PC-3 (cell line): ENCODE measurements around the gene BAZ1B. TPM values are rescaled to one million over a fixed set of nuclear protein-coding genes. Genes with fewer than 3 reads are reported as not detected.

Experiments
- ATAC-seq: fragments of 200-7000 bp; cut with Tn5 transposase; 2 replicates; pipeline ENCODE4 v1.9.1; 2020; ENCODE audit warnings: mild to moderate bottlenecking, moderate library complexity
- BruUV-seq: library from RNA; stranded (reverse); fragments of 400-500 nt; replicated peaks from 2 replicates; lab custom pipeline; 2021; lab: Mats Ljungman, UMichigan
- CTCF ChIA-PET: fragments of 300-600 bp; sonication (Branson Sonifier 250); formaldehyde crosslinking; loops from one replicate; lab custom pipeline; 2022; ENCODE audit warnings: antibody characterized with exemption; lab: Charles Lee
- POLR2A ChIA-PET: fragments of 300-600 bp; sonication (Branson Sonifier 250); formaldehyde crosslinking; loops from one replicate; lab custom pipeline; 2022; ENCODE audit warnings: antibody characterized with exemption; ENCODE audit not compliant: unreplicated experiment; lab: Charles Lee
- DNase-seq: peaks from one replicate; pipeline ENCODE4 v3.0.0-alpha.2; 2015
- H2AFZ ChIP-seq: fragments of 300-600 bp; sonication (generic); 2 replicates; pipeline ENCODE4 v1.6.0; 2016; ENCODE audit warnings: antibody characterized with exemption, low read length
- H3F3A ChIP-seq: fragments of 300-600 bp; sonication (generic); one replicate; pipeline ENCODE4 v1.6.0; 2017; ENCODE audit warnings: antibody characterized with exemption, low read length, control low read depth, mild to moderate bottlenecking; ENCODE audit not compliant: unreplicated experiment
- H3K27ac ChIP-seq: fragments of 300-600 bp; sonication (generic); 2 replicates; pipeline ENCODE4 v1.5.1; 2016; ENCODE audit warnings: mild to moderate bottlenecking, low read length
- H3K27me3 ChIP-seq: fragments of 300-600 bp; sonication (generic); 2 replicates; pipeline ENCODE4 v1.6.1; 2016; ENCODE audit warnings: low read length, mixed read lengths
- H3K36me3 ChIP-seq: fragments of 300-600 bp; sonication (generic); 2 replicates; pipeline ENCODE4 v1.6.1; 2016; ENCODE audit warnings: low read depth, mixed run types, low read length, mixed read lengths
- H3K4me1 ChIP-seq: fragments of 300-600 bp; sonication (generic); 2 replicates; pipeline ENCODE4 v1.5.1; 2016; ENCODE audit warnings: low read length; ENCODE audit not compliant: insufficient read depth
- H3K4me2 ChIP-seq: fragments of 300-600 bp; sonication (generic); 2 replicates; pipeline ENCODE4 v1.6.0; 2016; ENCODE audit warnings: low read length
- H3K4me3 ChIP-seq: fragments of 300-600 bp; sonication (generic); 2 replicates; pipeline ENCODE4 v1.5.1; 2016; ENCODE audit warnings: mild to moderate bottlenecking, low read length, mixed read lengths
- H3K79me2 ChIP-seq: fragments of 300-600 bp; sonication (generic); 2 replicates; pipeline ENCODE4 v1.6.1; 2017; ENCODE audit warnings: low read length, mixed read lengths
- H3K9ac ChIP-seq: fragments of 300-600 bp; sonication (generic); 2 replicates; pipeline ENCODE4 v1.6.0; 2016; ENCODE audit warnings: mild to moderate bottlenecking, low read length
- H3K9me2 ChIP-seq: fragments of 300-600 bp; sonication (generic); replicated peaks from 2 replicates; pipeline ENCODE4 v1.6.1; 2016; ENCODE audit warnings: mixed run types, low read length, mixed read lengths
- H3K9me3 ChIP-seq: fragments of 300-600 bp; sonication (generic); 2 replicates; pipeline ENCODE4 v1.6.1; 2016; ENCODE audit warnings: low read length, mixed read lengths
- H4K20me1 ChIP-seq: fragments of 300-600 bp; sonication (generic); 2 replicates; pipeline ENCODE4 v1.6.1; 2016; ENCODE audit warnings: low read length, mixed read lengths
- CTCF ChIP-seq: fragments of 300-600 bp; sonication (generic); conservative IDR thresholded peaks from 2 replicates; pipeline ENCODE4 v1.5.1; 2017; ENCODE audit warnings: antibody characterized with exemption, low read depth, mild to moderate bottlenecking, low read length
- EZH2 ChIP-seq: fragments of 300-600 bp; sonication (generic); IDR thresholded peaks from one replicate; pipeline ENCODE4 v1.6.1; 2017; ENCODE audit warnings: antibody characterized with exemption, mild to moderate bottlenecking, low read length; ENCODE audit not compliant: unreplicated experiment
- EZH2phosphoT487 ChIP-seq: fragments of 300-600 bp; sonication (generic); IDR thresholded peaks from 2 replicates; pipeline ENCODE4 v1.6.1; 2018; ENCODE audit warnings: mild to moderate bottlenecking, antibody characterized with exemption, low read length, borderline replicate concordance
- intact Hi-C: fragments of 100-400 bp; cut with micrococcal nuclease; formaldehyde crosslinking; loops from 2 replicates; pipeline ENCODE4 v1.9.0; 2023
- total RNA-seq: library from RNA; depleted of rRNA; stranded (reverse); fragments of >200 nt; gene quantifications from 2 replicates; pipeline ENCODE4 v1.2.3, GENCODE V29; 2014

Gene BAZ1B
- total RNA-seq, 1 experiment from 2014 or later: 45.5 TPM

- TF ChIP-seq EZH2 (no peak), CTCF (no peak), EZH2phosphoT487 (no peak)
- intact Hi-C loops: no loop called here
- no peaks in the 10 kb centered on the region for H4K20me1 ChIP-seq
- H3K27me3 ChIP-seq: no peaks in the 10 kb centered on the region
- H3F3A ChIP-seq: no peaks in the 10 kb centered on the region
- no peaks in the 10 kb centered on the region for H3K9me2 ChIP-seq
- H3K79me2 ChIP-seq: peaks cover 1% of the 10 kb centered on the region; the same call in 1 of the 2 replicates
- CTCF ChIA-PET: no interaction called here
- ATAC-seq: no peak
- POLR2A ChIA-PET: no interaction called here
- no peaks in the 10 kb centered on the region for H3K4me1 ChIP-seq
- BruUV-seq: no TSS peak
- H3K9ac ChIP-seq: no peak overlapping the region
- no peak overlapping the region for H3K27ac ChIP-seq
- H3K9me3 ChIP-seq: no peaks in the 10 kb centered on the region
- no peak overlapping the region for H3K4me2 ChIP-seq
- H3K4me3 ChIP-seq: no peak overlapping the region
- H3K36me3 ChIP-seq: peaks cover 39% of the 10 kb centered on the region
- DNase-seq: no peak
- H2AFZ ChIP-seq: no peak overlapping the region
These were observed 48.4 kb upstream of the BAZ1B start for GRCh38 chr7:73570521-73570920.

- intact Hi-C loops: no loop called here
- ChIA-PET CTCF (no interaction called here), POLR2A (no interaction called here)
- BruUV-seq: no TSS peak
- Histone ChIP-seq H3F3A (no peaks in the 10 kb centered on the region), H3K27ac (no peak overlapping the region), H4K20me1 (no peaks in the 10 kb centered on the region), H3K27me3 (no peaks in the 10 kb centered on the region), H3K4me3 (no peak overlapping the region), H3K79me2 (no peaks in the 10 kb centered on the region), H3K36me3 (peaks cover 35% of the 10 kb centered on the region), H3K4me2 (no peak overlapping the region), H3K9me3 (no peaks in the 10 kb centered on the region), H2AFZ (no peak overlapping the region), H3K9ac (no peak overlapping the region), H3K4me1 (no peaks in the 10 kb centered on the region), H3K9me2 (no peaks in the 10 kb centered on the region)
- ATAC-seq: no peak
- no peak for TF ChIP-seq EZH2
- TF ChIP-seq EZH2phosphoT487: no peak
- no peak for TF ChIP-seq CTCF
- DNase-seq: no peak
These were observed 47.0 kb upstream of the BAZ1B start for GRCh38 chr7:73569042-73569608.

- Histone ChIP-seq H3K9me3 (no peaks in the 10 kb centered on the region), H4K20me1 (no peaks in the 10 kb centered on the region), H3K4me2 (no peak overlapping the region), H3K9me2 (no peaks in the 10 kb centered on the region), H3K79me2 (no peaks in the 10 kb centered on the region), H3K4me3 (no peak overlapping the region), H3K27me3 (no peaks in the 10 kb centered on the region), H3K9ac (no peak overlapping the region), H3K27ac (no peak overlapping the region), H3K4me1 (no peaks in the 10 kb centered on the region), H3K36me3 (peaks cover 24% of the 10 kb centered on the region; the same call in 1 of the 2 replicates), H3F3A (no peaks in the 10 kb centered on the region), H2AFZ (no peak overlapping the region)
- TSS peak; percentile 2 for BruUV-seq
- ChIA-PET CTCF (no interaction called here), POLR2A (no interaction called here)
- DNase-seq (peak; percentile 15), ATAC-seq (peak; percentile 27)
- intact Hi-C loops: no loop called here
- TF ChIP-seq EZH2phosphoT487: no peak
- TF ChIP-seq EZH2: no peak
- no peak for TF ChIP-seq CTCF
These were observed 46.0 kb upstream of the BAZ1B start for GRCh38 chr7:73567846-73568685.
